ENCODE measurements around the gene MOV10L1. TPM values are rescaled to one million over a fixed set of nuclear protein-coding genes. Genes with fewer than 3 reads are reported as not detected.

Gene MOV10L1
- total and polyA plus RNA-seq, 9 of the 15 experiments (the other 6 are each of a cell fraction or from before 2014, with no cell fraction given): 0.06 to 0.43 (median 0.15) TPM

DNA sequence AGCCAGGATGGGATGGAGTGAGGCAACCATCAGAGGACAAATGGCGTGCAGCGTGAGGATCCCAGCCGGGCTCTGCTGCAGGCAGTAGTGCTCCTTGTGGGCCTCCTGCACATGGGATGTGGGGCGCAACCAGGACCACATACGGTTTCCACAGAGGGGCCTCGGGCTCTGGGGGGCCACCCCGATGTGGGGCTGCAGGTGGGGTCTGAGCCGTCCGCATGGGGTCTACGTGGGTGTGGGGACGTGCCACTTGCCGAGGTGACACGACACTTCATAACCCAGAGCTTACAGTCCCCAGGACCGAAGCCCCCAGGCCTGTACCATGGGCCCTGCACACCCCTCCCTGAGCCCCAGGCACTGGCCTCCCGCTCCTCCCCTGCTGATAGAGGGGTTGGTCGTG, 42.5 kb upstream of the MOV10L1 start:
- Histone ChIP-seq H3K27ac (ENCODE audit: extremely low read depth, low read depth, low read length) (no peak overlapping the region), H3K9me3 (replicated peaks; ENCODE audit: control insufficient read depth, insufficient read depth, low read depth, low read length) (no peaks in the 10 kb centered on the region), H3K36me3 (ENCODE audit: control insufficient read depth, insufficient read depth, low read length) (no peaks in the 10 kb centered on the region), H2AFZ (ENCODE audit: low read depth, low read length) (no peak overlapping the region), H3K9ac (ENCODE audit: insufficient read depth in 1 of 2, low read depth in 2 of 2, low read length in 2 of 2) (no peak overlapping the region), H3K9me1 (ENCODE audit: control insufficient read depth, insufficient read depth, low read length) (no peaks in the 10 kb centered on the region), H3K4me1 (replicated peaks in 1 of 2; ENCODE audit: control insufficient read depth in 2 of 2, insufficient read depth in 2 of 2, low read length in 2 of 2) (peaks cover 0 to 38% of the 10 kb centered on the region in 2 experiments; a peak in 2 of 5 replicates), H3K27me3 (ENCODE audit: control insufficient read depth in 2 of 2, insufficient read depth in 2 of 2, low read length in 2 of 2) (peaks cover 4 to 54% of the 10 kb centered on the region in 2 experiments; a peak in 3 of 5 replicates), H3K79me2 (ENCODE audit: control insufficient read depth, insufficient read depth, low read length) (no peaks in the 10 kb centered on the region), H4K20me1 (replicated peaks; ENCODE audit: control insufficient read depth, insufficient read depth, low read length) (0 out of 2 replicates have a peak, but pooled peaks cover 3% of the 10 kb centered on the region), H3K4me2 (ENCODE audit: insufficient read depth, low read length) (no peak overlapping the region), H3K4me3 (no peak overlapping the region)
- ChIA-PET POLR2A (interaction anchor here (0.6 kb wide), 1 partner anchor 53 kb away, joined by 4 read pairs; no protein-coding TSS in a partner anchor), CTCF (ENCODE audit: low intra/inter-chr PET ratio) (no interaction called here)
- no peak for FAIRE-seq
- in situ Hi-C loops (cut with MboI): no loop called here
- BruUV-seq (replicated peaks): no TSS peak
- 20% methylated on average over 10 of the region's 16 CpGs for WGBS (ENCODE audit: insufficient coverage, low coverage, missing lambda C conversion rate)
- intact Hi-C loops (cut with micrococcal nuclease): no loop called here
- no peak for ATAC-seq
- DNase-seq (ENCODE audit: extremely low read depth in 1 of 4, low spot score in 3 of 4): no peak
- TF ChIP-seq FOXJ3 (CRISPR knock-in tag; IDR thresholded peaks at IDR 0.05) (no peak), PML (IDR thresholded peaks at IDR 0.05; ENCODE audit: low read length) (no peak), PCBP2 (IDR thresholded peaks at IDR 0.05; ENCODE audit: low read depth, low read length, poor library complexity, severe bottlenecking) (no peak), POLR2H (tag; IDR thresholded peaks at IDR 0.05; ENCODE audit: low read depth) (no peak), MYC (IDR thresholded peaks at IDR 0.05; ENCODE audit: low read depth, low read length) (no peak), MYC (CRISPR knock-in tag; IDR thresholded peaks at IDR 0.05; ENCODE audit: borderline replicate concordance, low read depth) (no peak), KLF6 (CRISPR knock-in tag; IDR thresholded peaks at IDR 0.05; ENCODE audit: borderline replicate concordance) (no peak), ZKSCAN3 (CRISPR knock-in tag; IDR thresholded peaks at IDR 0.05) (no peak), KDM5B (IDR thresholded peaks at IDR 0.05; ENCODE audit: insufficient replicate concordance, low read depth, low read length) (no peak), HEY1 (CRISPR knock-in tag; IDR thresholded peaks at IDR 0.05; ENCODE audit: borderline replicate concordance) (no peak), BRF1 (IDR thresholded peaks at IDR 0.05; ENCODE audit: borderline replicate concordance, extremely low read depth, insufficient read length) (no peak), TCF7L2 (IDR thresholded peaks at IDR 0.05; ENCODE audit: low read depth, low read length) (no peak)
- TF ChIP-seq, protein P1, sequence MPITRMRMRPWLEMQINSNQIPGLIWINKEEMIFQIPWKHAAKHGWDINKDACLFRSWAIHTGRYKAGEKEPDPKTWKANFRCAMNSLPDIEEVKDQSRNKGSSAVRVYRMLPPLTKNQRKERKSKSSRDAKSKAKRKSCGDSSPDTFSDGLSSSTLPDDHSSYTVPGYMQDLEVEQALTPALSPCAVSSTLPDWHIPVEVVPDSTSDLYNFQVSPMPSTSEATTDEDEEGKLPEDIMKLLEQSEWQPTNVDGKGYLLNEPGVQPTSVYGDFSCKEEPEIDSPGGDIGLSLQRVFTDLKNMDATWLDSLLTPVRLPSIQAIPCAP (CRISPR knock-in tag; IDR thresholded peaks at IDR 0.05; ENCODE audit: borderline replicate concordance): no peak
- TF ChIP-seq, protein P2, sequence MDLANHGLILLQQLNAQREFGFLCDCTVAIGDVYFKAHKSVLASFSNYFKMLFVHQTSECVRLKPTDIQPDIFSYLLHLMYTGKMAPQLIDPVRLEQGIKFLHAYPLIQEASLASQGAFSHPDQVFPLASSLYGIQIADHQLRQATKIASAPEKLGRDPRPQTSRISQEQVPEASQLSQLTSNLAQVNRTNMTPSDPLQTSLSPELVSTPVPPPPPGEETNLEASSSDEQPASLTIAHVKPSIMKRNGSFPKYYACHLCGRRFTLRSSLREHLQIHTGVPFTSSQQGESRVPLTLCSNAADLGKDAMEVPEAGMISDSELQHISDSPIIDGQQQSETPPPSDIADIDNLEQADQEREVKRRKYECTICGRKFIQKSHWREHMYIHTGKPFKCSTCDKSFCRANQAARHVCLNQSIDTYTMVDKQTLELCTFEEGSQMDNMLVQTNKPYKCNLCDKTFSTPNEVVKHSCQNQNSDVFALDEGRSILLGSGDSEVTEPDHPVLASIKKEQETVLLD (IDR thresholded peaks at IDR 0.05): no peak
- TF ChIP-seq, protein P3, sequence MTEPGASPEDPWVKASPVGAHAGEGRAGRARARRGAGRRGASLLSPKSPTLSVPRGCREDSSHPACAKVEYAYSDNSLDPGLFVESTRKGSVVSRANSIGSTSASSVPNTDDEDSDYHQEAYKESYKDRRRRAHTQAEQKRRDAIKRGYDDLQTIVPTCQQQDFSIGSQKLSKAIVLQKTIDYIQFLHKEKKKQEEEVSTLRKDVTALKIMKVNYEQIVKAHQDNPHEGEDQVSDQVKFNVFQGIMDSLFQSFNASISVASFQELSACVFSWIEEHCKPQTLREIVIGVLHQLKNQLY (CRISPR knock-in tag; conservative IDR thresholded peaks at IDR 0.05): no peak
- TF ChIP-seq, protein P4, sequence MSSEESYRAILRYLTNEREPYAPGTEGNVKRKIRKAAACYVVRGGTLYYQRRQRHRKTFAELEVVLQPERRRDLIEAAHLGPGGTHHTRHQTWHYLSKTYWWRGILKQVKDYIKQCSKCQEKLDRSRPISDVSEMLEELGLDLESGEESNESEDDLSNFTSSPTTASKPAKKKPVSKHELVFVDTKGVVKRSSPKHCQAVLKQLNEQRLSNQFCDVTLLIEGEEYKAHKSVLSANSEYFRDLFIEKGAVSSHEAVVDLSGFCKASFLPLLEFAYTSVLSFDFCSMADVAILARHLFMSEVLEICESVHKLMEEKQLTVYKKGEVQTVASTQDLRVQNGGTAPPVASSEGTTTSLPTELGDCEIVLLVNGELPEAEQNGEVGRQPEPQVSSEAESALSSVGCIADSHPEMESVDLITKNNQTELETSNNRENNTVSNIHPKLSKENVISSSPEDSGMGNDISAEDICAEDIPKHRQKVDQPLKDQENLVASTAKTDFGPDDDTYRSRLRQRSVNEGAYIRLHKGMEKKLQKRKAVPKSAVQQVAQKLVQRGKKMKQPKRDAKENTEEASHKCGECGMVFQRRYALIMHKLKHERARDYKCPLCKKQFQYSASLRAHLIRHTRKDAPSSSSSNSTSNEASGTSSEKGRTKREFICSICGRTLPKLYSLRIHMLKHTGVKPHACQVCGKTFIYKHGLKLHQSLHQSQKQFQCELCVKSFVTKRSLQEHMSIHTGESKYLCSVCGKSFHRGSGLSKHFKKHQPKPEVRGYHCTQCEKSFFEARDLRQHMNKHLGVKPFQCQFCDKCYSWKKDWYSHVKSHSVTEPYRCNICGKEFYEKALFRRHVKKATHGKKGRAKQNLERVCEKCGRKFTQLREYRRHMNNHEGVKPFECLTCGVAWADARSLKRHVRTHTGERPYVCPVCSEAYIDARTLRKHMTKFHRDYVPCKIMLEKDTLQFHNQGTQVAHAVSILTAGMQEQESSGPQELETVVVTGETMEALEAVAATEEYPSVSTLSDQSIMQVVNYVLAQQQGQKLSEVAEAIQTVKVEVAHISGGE (CRISPR knock-in tag; IDR thresholded peaks at IDR 0.05): no peak

Measured in K562 (cell line).